ENCODE measurements around the gene UBE2C. TPM values are rescaled to one million over a fixed set of nuclear protein-coding genes. Genes with fewer than 3 reads are reported as not detected.

UBE2C gene
- total RNA-seq, 1 donor from 2014 or later = 202 TPM

DNA sequence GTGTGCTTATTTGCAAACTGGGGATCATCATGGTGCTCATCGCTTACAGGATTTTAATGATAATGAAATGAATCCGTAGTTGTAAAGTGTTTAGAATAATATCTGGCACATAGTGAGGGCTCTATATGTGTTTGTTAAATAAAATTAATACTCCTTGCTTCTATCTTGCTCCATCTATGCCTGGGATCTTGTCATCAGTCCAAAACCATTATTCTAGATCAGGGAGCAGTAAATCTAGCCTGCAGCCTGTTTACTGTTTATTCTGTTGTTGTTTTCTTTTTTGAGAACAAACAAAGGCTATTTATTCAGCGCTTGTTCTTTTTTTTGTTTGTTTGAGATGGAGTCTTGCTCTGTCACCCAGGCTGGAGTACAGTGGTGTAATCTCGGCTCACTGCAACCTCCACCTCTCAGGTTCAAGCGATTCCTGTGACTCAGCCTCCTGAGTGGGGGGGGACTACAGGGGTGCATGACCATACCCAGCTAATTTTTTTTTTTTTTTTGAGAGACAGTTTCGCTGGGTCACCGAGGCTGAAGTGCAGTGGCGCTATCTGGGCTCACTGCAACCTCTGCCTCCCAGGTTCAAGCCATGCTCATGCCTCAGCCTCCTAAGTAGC is 36.6 kb downstream of the UBE2C start:
- Mint-ChIP-seq H3K27ac (ENCODE audit: unreplicated experiment) (no peak overlapping the region), H3K4me3 (no peak overlapping the region), H3K36me3 (ENCODE audit: low read depth) (peaks cover 3% of the 10 kb centered on the region), H3K9me3 (no peaks in the 10 kb centered on the region), H3K27me3 (ENCODE audit: low read depth) (no peaks in the 10 kb centered on the region), H3K4me1 (no peaks in the 10 kb centered on the region)
- no peak for DNase-seq (ENCODE audit: low read depth, low spot score)
- TF ChIP-seq, protein P1, sequence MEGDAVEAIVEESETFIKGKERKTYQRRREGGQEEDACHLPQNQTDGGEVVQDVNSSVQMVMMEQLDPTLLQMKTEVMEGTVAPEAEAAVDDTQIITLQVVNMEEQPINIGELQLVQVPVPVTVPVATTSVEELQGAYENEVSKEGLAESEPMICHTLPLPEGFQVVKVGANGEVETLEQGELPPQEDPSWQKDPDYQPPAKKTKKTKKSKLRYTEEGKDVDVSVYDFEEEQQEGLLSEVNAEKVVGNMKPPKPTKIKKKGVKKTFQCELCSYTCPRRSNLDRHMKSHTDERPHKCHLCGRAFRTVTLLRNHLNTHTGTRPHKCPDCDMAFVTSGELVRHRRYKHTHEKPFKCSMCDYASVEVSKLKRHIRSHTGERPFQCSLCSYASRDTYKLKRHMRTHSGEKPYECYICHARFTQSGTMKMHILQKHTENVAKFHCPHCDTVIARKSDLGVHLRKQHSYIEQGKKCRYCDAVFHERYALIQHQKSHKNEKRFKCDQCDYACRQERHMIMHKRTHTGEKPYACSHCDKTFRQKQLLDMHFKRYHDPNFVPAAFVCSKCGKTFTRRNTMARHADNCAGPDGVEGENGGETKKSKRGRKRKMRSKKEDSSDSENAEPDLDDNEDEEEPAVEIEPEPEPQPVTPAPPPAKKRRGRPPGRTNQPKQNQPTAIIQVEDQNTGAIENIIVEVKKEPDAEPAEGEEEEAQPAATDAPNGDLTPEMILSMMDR (conservative IDR thresholded peaks at IDR 0.05) = no peak

- H3K27me3 Mint-ChIP-seq (ENCODE audit: low read depth) = no peaks in the 10 kb centered on the region
- DNase-seq (ENCODE audit: low read depth, low spot score) = no peak
- TF ChIP-seq, protein P1 (conservative IDR thresholded peaks at IDR 0.05) = no peak
- H3K9me3 Mint-ChIP-seq = no peaks in the 10 kb centered on the region
- no peaks in the 10 kb centered on the region for H3K36me3 Mint-ChIP-seq (ENCODE audit: low read depth)
- H3K4me1 Mint-ChIP-seq = no peaks in the 10 kb centered on the region
- no peak overlapping the region for H3K27ac Mint-ChIP-seq (ENCODE audit: unreplicated experiment)
- no peak overlapping the region for H3K4me3 Mint-ChIP-seq
Measured at GRCh38 chr20:45850238-45850637, 37.8 kb downstream of the UBE2C start.

GRCh38 chr20:45850926-45851325 is 38.5 kb downstream of the UBE2C start:
- TF ChIP-seq, protein P1 (conservative IDR thresholded peaks at IDR 0.05) = no peak
- Mint-ChIP-seq H3K9me3 (no peaks in the 10 kb centered on the region), H3K27me3 (ENCODE audit: low read depth) (no peaks in the 10 kb centered on the region), H3K4me1 (no peaks in the 10 kb centered on the region), H3K4me3 (no peak overlapping the region), H3K36me3 (ENCODE audit: low read depth) (no peaks in the 10 kb centered on the region), H3K27ac (ENCODE audit: unreplicated experiment) (no peak overlapping the region)
- no peak for DNase-seq (ENCODE audit: low read depth, low spot score)

DNA sequence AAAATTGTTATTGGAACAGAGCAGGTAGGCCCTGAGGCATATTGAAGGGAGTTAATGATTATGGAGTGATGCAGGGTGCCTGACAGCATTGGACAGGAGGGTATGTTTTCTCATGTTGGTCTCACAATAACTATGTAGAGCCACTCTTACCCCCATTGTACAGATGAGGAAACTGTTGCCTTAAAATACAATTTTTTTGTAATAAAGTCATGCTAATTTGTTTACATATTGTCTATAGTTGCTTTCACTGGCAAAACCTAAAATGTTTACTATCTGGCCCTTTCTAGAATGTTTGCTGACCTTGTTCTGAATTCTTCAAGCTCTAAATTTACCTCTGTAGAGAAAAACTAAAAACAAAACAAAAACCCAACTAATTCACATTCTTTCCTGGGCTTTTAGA is 39.1 kb downstream of the UBE2C start:
- no peak overlapping the region for H3K27ac Mint-ChIP-seq (ENCODE audit: unreplicated experiment)
- H3K4me1 Mint-ChIP-seq = peaks cover 2% of the 10 kb centered on the region
- no peaks in the 10 kb centered on the region for H3K36me3 Mint-ChIP-seq (ENCODE audit: low read depth)
- no peaks in the 10 kb centered on the region for H3K9me3 Mint-ChIP-seq
- DNase-seq (ENCODE audit: low read depth, low spot score) = no peak
- H3K27me3 Mint-ChIP-seq (ENCODE audit: low read depth) = no peaks in the 10 kb centered on the region
- no peak overlapping the region for H3K4me3 Mint-ChIP-seq
- TF ChIP-seq, protein P1 (conservative IDR thresholded peaks at IDR 0.05) = no peak

DNA sequence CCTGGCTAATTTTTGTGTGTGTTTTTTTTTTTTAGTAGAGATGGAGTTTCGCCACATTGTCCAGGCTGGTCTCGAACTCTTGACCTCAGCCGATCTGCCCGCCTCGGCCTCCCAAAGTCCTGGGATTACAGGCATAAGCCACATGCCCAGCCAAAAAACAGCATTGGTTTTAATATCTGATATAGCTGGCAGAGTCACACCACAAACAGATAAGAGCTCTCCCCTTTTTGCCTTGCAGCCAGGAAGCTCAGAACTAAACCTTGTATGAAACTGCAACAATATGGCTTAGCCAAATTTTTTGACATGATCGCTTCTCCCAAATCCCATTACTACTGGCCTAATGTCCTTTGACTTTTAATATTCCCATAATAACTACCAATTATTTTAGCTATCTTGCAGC is 39.9 kb downstream of the UBE2C start:
- Mint-ChIP-seq H3K36me3 (ENCODE audit: low read depth) (no peaks in the 10 kb centered on the region), H3K27me3 (ENCODE audit: low read depth) (no peaks in the 10 kb centered on the region), H3K4me3 (no peak overlapping the region), H3K27ac (ENCODE audit: unreplicated experiment) (no peak overlapping the region), H3K4me1 (peaks cover 7% of the 10 kb centered on the region), H3K9me3 (no peaks in the 10 kb centered on the region)
- DNase-seq (ENCODE audit: low read depth, low spot score) = no peak
- TF ChIP-seq, protein P1 (conservative IDR thresholded peaks at IDR 0.05) = no peak
